HUES48 (cell line): ENCODE results near the gene SF3A1.

Source experiments
- H3K27ac ChIP-seq: one replicate; pipeline ENCODE4 v1.7.0; 2013; ENCODE audit warnings: low read depth, low read length, inconsistent platforms
- H3K27me3 ChIP-seq: 2 replicates; pipeline ENCODE4 v1.6.1; 2013; ENCODE audit warnings: mild to moderate bottlenecking, low read length; ENCODE audit not compliant: control insufficient read depth, insufficient read depth
- H3K36me3 ChIP-seq: 2 replicates; pipeline ENCODE4 v1.6.1; 2013; ENCODE audit warnings: low read length; ENCODE audit not compliant: control insufficient read depth, insufficient read depth
- H3K4me1 ChIP-seq: 2 replicates; pipeline ENCODE4 v1.6.1; 2013; ENCODE audit warnings: mild to moderate bottlenecking, low read length; ENCODE audit not compliant: control insufficient read depth, insufficient read depth
- H3K4me3 ChIP-seq: 2 replicates; pipeline ENCODE4 v1.5.1; 2013; ENCODE audit warnings: mild to moderate bottlenecking, low read depth, low read length
- H3K9ac ChIP-seq: 2 replicates; pipeline ENCODE4 v1.6.1; 2013; ENCODE audit warnings: mild to moderate bottlenecking, low read depth, low read length, moderate library complexity
- H3K9me3 ChIP-seq: 2 replicates; pipeline ENCODE4 v1.6.1; 2013; ENCODE audit warnings: low read length; ENCODE audit not compliant: control insufficient read depth, insufficient read depth

The SF3A1 gene

DNA sequence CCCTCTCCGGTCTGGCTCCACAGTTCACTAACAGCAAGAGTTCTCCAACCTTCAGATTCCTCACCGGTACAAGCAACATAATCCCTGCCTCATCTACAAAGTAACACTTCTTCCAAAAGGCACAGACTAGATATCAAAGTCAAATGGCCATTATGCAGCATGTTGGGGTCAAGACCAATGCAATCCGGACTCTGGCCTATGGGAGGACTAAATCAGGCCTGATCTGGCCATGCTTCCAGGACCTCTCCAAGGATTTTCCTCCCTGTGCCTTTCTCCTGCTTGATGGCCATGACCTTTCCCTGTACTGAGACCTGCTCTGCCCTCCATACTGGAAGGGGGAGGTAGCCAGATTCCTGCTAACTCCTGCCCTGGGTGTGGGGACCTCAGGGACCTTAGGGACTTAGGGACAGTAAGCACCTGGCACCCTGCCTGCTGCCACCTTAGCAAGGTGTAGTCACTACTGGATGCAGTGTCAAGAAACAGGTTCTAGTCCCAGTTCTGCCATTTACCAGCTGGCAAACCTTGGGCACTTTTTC, 36.6 kb downstream of the SF3A1 start:
- Histone ChIP-seq H3K4me3 (no peak overlapping the region), H3K27ac (no peak overlapping the region), H3K36me3 (no peaks in the 10 kb centered on the region), H3K27me3 (no peaks in the 10 kb centered on the region), H3K9ac (no peak overlapping the region), H3K9me3 (no peaks in the 10 kb centered on the region), H3K4me1 (peaks cover 1% of the 10 kb centered on the region; the same call in 1 of the 2 replicates)

DNA sequence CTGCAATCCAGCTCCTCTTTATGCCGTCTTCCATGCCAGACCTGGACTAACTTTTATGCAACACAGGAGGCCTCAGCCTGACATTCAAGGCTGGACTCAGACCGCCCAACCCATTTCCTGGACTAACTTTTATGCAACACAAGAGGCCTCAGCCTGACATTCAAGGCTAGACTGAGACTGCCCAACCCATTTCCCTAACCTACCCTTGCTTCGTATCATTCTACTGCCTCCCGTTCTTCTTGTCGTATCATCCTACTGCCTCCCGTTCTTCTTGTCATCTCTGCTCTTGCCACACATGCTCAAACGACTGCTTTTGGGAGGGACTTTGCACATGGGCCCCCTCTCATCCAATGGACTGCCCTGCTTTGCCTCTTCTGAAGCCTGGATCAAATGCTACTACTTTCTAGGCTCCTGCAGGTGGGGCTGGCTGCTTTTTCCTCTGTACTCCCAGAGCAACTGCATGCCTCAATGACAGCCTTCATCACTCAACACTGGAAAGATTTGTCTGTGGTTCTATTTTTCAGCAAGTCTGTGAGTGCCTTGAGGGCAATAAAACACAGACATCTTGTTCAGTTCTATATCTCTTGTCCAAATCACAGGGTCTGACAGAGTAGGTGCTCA, 37.8 kb downstream of the SF3A1 start:
- H3K27me3 ChIP-seq: no peaks in the 10 kb centered on the region
- no peaks in the 10 kb centered on the region for H3K9me3 ChIP-seq
- no peaks in the 10 kb centered on the region for H3K36me3 ChIP-seq
- H3K27ac ChIP-seq: no peak overlapping the region
- H3K4me3 ChIP-seq: no peak overlapping the region
- 0 out of 2 replicates have a peak, but pooled peaks cover 4% of the 10 kb centered on the region for H3K4me1 ChIP-seq
- H3K9ac ChIP-seq: no peak overlapping the region

DNA sequence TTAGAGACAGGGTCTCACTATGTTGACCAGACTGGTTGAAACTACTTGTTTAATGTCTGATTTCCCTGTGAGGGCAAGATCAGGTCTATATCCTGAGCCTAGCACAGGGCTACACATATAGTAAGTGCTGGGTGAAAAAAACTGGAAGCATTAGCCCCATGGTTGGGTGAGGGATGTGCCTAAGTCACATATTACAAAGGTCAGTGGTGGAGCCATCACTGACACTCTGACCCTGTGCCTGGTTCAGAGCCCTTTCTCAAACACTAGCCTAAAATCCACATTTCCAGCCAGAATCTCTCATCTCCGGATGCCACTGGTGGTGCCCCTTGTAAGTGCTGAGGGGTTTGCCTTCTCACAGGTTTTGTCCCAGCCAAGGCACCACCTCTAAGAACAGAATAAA, 38.9 kb downstream of the SF3A1 start:
- Histone ChIP-seq H3K9me3 (no peaks in the 10 kb centered on the region), H3K27me3 (no peaks in the 10 kb centered on the region), H3K9ac (no peak overlapping the region), H3K4me1 (0 out of 2 replicates have a peak, but pooled peaks cover 4% of the 10 kb centered on the region), H3K4me3 (no peak overlapping the region), H3K27ac (no peak overlapping the region), H3K36me3 (no peaks in the 10 kb centered on the region)

DNA sequence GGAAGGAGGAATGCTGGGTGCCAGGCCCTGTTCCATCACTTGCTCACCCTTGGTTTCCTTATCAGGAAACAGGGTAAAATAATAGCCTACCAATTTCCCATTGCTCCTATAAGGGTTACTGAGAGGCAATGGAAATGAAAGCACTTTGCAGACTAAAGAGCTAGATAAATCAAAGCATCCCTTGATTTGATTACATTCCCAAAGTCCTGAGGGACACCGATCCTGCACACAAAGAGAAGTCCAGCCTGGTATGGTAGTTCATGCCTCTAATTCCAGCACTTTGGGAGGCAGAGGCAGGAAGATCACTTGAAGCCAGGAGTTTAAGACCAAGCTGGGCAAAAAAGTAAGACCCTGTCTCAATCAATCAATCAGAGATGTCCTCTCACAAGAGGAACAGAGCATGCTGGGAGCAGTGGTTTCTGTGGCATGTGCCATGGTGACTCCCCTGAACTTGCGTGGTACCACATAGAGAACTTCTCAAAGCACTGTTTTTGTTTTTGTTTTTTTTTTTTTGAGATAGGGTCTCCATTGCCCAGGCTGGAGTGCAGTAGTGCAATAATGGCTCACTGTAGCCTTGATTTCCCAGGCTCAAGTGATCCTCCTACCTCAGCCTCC, 40.6 kb downstream of the SF3A1 start:
- Histone ChIP-seq H3K27me3 (no peaks in the 10 kb centered on the region), H3K4me1 (peaks cover 6% of the 10 kb centered on the region), H3K9ac (no peak overlapping the region), H3K9me3 (no peaks in the 10 kb centered on the region), H3K36me3 (no peaks in the 10 kb centered on the region), H3K4me3 (no peak overlapping the region), H3K27ac (no peak overlapping the region)

DNA sequence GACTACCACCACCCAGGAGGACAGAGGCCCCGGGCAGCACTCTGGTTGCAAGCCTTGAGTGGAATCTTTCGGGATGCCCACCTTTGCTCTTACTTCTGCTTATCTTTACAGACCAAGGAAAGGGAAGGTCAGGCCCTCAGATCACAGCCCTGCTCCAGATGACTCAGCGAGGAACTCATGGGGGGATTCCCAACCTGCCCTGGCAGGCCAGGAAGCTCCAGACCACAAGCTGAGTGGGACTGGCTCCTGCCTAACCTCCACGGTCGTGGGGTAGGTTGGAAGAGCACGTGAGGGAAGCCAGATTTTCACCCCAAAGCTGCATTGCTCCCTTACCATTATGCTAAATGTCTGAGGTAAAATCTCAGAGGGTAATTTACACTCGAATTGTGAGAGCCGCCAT, 41.8 kb downstream of the SF3A1 start:
- no peaks in the 10 kb centered on the region for H3K9me3 ChIP-seq
- H3K27me3 ChIP-seq: no peaks in the 10 kb centered on the region
- H3K4me3 ChIP-seq: no peak overlapping the region
- no peak overlapping the region for H3K27ac ChIP-seq
- no peak overlapping the region for H3K9ac ChIP-seq
- peaks cover 12% of the 10 kb centered on the region for H3K4me1 ChIP-seq
- no peaks in the 10 kb centered on the region for H3K36me3 ChIP-seq

DNA sequence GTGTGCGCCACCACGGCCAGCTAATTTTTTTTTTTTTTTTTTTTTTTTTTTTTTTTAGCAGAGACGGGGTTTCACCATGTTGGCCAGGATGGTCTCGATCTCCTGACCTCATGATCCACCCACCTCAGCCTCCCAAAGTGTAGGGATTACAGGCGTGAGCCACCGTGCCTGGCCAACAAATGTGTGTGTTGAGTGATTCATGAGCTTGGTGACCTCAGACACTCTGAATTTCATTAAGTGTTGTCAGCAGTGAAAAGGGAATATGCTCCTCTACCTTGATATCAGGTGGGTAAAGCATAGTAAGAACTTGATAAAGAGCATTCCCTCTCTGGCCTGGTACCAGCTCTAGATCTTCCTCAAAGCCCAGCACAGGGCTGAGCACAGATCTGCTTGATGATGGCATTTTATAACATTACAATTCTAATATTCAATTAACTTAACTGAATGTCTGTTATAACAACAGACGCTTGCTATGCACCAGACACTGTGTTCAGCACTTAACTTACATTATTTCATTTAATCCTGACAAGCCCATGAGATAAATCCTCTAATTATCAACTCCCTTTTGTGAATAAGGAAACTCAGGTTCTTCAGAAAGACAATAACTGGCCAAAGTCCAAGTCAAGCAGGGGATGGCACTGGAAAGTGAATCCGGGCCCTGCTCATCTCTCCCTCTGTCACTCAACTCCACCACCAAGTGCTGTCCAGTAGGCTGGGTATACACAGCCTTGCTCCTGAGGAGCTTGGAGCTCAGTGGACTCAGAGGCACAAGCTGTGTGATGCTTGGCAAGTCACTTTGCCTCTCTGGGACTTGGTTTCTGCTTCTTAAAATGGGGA, 42.9 kb downstream of the SF3A1 start:
- Histone ChIP-seq H3K36me3 (no peaks in the 10 kb centered on the region), H3K4me3 (no peak overlapping the region), H3K27me3 (no peaks in the 10 kb centered on the region), H3K27ac (no peak overlapping the region), H3K4me1 (peaks cover 12% of the 10 kb centered on the region), H3K9ac (no peak overlapping the region), H3K9me3 (no peaks in the 10 kb centered on the region)

DNA sequence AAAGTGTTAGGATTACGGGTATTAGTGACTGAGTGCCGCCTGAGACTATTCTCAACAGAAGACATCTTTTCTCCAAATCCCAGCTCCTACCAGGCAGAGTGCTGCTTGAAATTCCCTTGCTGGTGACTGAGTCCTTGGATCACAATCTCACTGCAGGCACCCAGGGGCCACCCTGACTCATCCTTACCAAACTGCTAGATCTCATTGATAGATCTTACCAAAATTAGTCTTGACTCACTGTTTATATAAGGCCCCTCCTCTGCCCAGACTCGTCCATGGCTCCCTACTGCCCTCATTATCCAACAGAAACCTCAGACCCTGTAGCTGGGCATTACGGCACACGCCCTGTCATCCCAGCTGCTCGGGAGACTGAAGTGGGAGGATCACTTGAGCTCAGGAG, 44.6 kb downstream of the SF3A1 start:
- no peaks in the 10 kb centered on the region for H3K36me3 ChIP-seq
- no peaks in the 10 kb centered on the region for H3K27me3 ChIP-seq
- no peak overlapping the region for H3K9ac ChIP-seq
- H3K27ac ChIP-seq: no peak overlapping the region
- H3K4me3 ChIP-seq: no peak overlapping the region
- peaks cover 12% of the 10 kb centered on the region for H3K4me1 ChIP-seq
- no peaks in the 10 kb centered on the region for H3K9me3 ChIP-seq

DNA sequence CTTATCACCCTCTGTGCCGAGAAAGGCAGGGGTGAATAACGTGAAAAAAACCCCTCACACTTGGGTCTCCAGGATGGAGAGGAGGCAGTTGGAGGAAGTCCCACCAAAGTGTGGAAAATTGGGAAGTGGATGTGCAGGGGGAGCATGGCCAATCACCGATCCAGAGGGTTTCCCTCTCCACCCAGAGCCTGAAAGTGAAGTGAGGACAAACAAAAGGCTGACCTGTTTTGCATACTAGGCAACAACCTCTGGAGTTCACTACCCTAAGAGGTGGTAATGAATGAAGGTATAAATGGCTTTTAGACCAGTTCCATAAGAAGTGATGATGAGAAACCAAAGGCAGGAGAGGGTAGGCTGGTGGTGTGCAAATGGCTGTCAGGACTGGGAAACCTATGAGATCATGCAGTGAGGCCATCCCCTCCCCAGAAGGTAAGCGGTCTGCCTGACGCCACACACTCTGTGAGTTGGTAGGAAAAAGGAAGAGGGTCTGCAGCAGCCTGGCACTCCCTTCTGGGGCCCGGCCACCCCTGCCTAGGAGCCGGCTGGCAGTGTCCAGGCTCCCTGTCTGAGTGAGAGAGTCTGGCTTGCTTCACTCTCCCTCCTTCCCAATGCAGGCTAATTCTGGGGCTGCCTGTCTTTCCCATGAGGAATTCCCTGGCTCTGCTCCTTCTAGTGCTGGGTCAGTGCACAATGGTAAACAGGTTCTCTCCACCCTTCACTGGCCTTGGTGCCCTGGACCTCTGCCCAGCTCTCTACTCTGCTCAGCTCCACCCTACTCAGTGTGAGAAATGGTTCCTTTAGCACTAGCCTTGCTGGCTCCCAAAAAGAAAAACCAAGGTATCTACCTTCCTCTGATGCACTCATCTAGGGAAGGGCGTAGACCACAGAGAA, 45.6 kb downstream of the SF3A1 start:
- Histone ChIP-seq H3K9me3 (no peaks in the 10 kb centered on the region), H3K36me3 (no peaks in the 10 kb centered on the region), H3K27me3 (no peaks in the 10 kb centered on the region), H3K27ac (no peak overlapping the region), H3K4me1 (peaks cover 12% of the 10 kb centered on the region), H3K4me3 (no peak overlapping the region), H3K9ac (no peak overlapping the region)

DNA sequence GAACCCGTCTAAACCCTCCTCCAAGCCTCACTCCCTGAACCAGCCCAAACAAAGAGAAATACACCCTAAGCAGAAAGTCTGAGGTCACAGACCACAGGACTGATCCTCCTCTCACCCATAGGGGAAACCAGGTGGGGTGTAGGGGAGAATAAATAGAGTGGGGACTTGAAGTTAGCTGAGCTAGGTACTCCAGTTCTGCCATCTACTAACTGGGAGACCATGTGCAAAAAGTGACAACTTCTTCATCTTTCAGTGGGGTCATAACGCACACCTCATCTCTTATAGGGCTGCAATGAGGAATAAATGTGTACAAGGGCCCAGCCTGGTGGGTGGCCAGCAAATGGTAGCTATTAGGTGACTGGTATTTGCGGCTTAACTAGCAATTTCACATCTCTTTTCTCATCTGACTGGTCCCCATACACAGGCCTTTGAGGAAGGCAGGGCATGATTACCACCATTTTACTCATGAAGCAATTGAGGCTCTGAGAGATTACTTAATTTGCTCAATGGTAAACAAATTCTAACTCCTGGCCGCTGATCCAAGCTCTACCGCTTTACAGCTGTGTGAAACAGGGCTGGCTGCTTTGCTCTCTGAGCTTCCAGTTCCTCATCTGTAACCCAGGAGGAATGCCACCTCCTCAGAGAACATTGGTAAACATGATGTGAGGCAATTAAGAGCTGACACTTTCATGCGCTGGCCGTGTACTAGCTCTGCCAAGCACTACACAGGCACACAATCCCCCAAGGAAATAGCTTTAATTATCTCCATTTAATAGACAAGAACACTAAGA, 46.5 kb downstream of the SF3A1 start:
- Histone ChIP-seq H3K27me3 (no peaks in the 10 kb centered on the region), H3K9ac (no peak overlapping the region), H3K4me3 (no peak overlapping the region), H3K27ac (no peak overlapping the region), H3K36me3 (no peaks in the 10 kb centered on the region), H3K4me1 (peaks cover 16% of the 10 kb centered on the region), H3K9me3 (no peaks in the 10 kb centered on the region)
